HEK293 (cell line): ENCODE results near the gene TOR2A.

Experiments
- GLI2 ChIP-seq: fragments of 450-650 bp; formaldehyde crosslinking; IDR thresholded peaks from 2 replicates; pipeline ENCODE4; 2017; ENCODE audit warnings: missing biosample characterization, missing genetic modification characterization, low read depth, borderline replicate concordance
- GLI4 ChIP-seq: fragments of 450-650 bp; formaldehyde crosslinking; IDR thresholded peaks from 2 replicates; pipeline ENCODE4 v1.5.1; 2016; ENCODE audit warnings: missing biosample characterization, missing genetic modification characterization
- KLF10 ChIP-seq: fragments of 450-650 bp; IDR thresholded peaks from 2 replicates; pipeline ENCODE4 v1.5.1; 2018; ENCODE audit warnings: missing biosample characterization, mild to moderate bottlenecking, missing genetic modification characterization
- SALL2 ChIP-seq: fragments of 450-650 bp; formaldehyde crosslinking; IDR thresholded peaks from 2 replicates; pipeline ENCODE4 v1.5.0; 2017; ENCODE audit warnings: missing biosample characterization, mild to moderate bottlenecking, missing genetic modification characterization, borderline replicate concordance
- SCRT2 ChIP-seq: fragments of 450-650 bp; formaldehyde crosslinking; IDR thresholded peaks from 2 replicates; pipeline ENCODE4 v1.5.1; 2016; ENCODE audit warnings: missing biosample characterization, missing genetic modification characterization
- YY2 ChIP-seq: fragments of 450-650 bp; formaldehyde crosslinking; IDR thresholded peaks from 2 replicates; pipeline ENCODE4 v1.5.1; 2016; ENCODE audit warnings: missing biosample characterization, missing genetic modification characterization
- ZBTB21 ChIP-seq: fragments of 450-650 bp; formaldehyde crosslinking; IDR thresholded peaks from 2 replicates; pipeline ENCODE4 v1.5.1; 2017; ENCODE audit warnings: missing biosample characterization, missing genetic modification characterization
- ZBTB49 ChIP-seq: fragments of 450-650 bp; formaldehyde crosslinking; IDR thresholded peaks from 2 replicates; pipeline ENCODE4 v1.5.1; 2016; ENCODE audit warnings: missing biosample characterization, missing genetic modification characterization, low read depth
- ZEB2 ChIP-seq: fragments of 450-650 bp; formaldehyde crosslinking; IDR thresholded peaks from 2 replicates; pipeline ENCODE4 v1.5.1; 2016; ENCODE audit warnings: missing biosample characterization, missing genetic modification characterization
- ZFP37 ChIP-seq: fragments of 450-650 bp; formaldehyde crosslinking; IDR thresholded peaks from 2 replicates; pipeline ENCODE4 v1.5.1; 2016; ENCODE audit warnings: missing biosample characterization, missing genetic modification characterization
- ZNF112 ChIP-seq: fragments of 450-650 bp; formaldehyde crosslinking; IDR thresholded peaks from 2 replicates; pipeline ENCODE4 v1.5.0; 2017; ENCODE audit warnings: missing biosample characterization, missing genetic modification characterization
- ZNF132 ChIP-seq: fragments of 450-650 bp; formaldehyde crosslinking; IDR thresholded peaks from 2 replicates; pipeline ENCODE4 v1.5.1; 2017; ENCODE audit warnings: missing biosample characterization, missing genetic modification characterization, borderline replicate concordance
- ZNF16 ChIP-seq: fragments of 450-650 bp; formaldehyde crosslinking; IDR thresholded peaks from 2 replicates; pipeline ENCODE4 v1.5.1; 2016; ENCODE audit warnings: low read depth, missing biosample characterization, missing genetic modification characterization
- ZNF169 ChIP-seq: fragments of 450-650 bp; formaldehyde crosslinking; IDR thresholded peaks from 2 replicates; pipeline ENCODE4 v1.5.1; 2016; ENCODE audit warnings: missing biosample characterization, missing genetic modification characterization
- ZNF211 ChIP-seq: fragments of 450-650 bp; formaldehyde crosslinking; IDR thresholded peaks from 2 replicates; pipeline ENCODE4 v1.5.1; 2016; ENCODE audit warnings: low read depth, missing biosample characterization, missing genetic modification characterization
- ZNF248 ChIP-seq: fragments of 450-650 bp; formaldehyde crosslinking; IDR thresholded peaks from 2 replicates; pipeline ENCODE4 v1.5.1; 2017; ENCODE audit warnings: missing biosample characterization, missing genetic modification characterization
- ZNF280D ChIP-seq: fragments of 450-650 bp; formaldehyde crosslinking; IDR thresholded peaks from 2 replicates; pipeline ENCODE4 v1.5.1; 2016; ENCODE audit warnings: missing biosample characterization, missing genetic modification characterization
- ZNF311 ChIP-seq: fragments of 450-650 bp; formaldehyde crosslinking; IDR thresholded peaks from 2 replicates; pipeline ENCODE4 v1.5.1; 2017; ENCODE audit warnings: missing biosample characterization, missing genetic modification characterization, borderline replicate concordance
- ZNF350 ChIP-seq: fragments of 450-650 bp; formaldehyde crosslinking; IDR thresholded peaks from 2 replicates; pipeline ENCODE4 v1.5.0; 2017; ENCODE audit warnings: missing biosample characterization, mild to moderate bottlenecking, missing genetic modification characterization
- ZNF391 ChIP-seq: fragments of 450-650 bp; formaldehyde crosslinking; IDR thresholded peaks from 2 replicates; pipeline ENCODE4 v1.5.1; 2016; ENCODE audit warnings: low read depth, missing biosample characterization, missing genetic modification characterization, borderline replicate concordance
- ZNF404 ChIP-seq: fragments of 450-650 bp; formaldehyde crosslinking; IDR thresholded peaks from 2 replicates; pipeline ENCODE4 v1.5.1; 2017; ENCODE audit warnings: missing biosample characterization, missing genetic modification characterization
- ZNF433 ChIP-seq: fragments of 450-650 bp; formaldehyde crosslinking; IDR thresholded peaks from 2 replicates; pipeline ENCODE4 v1.5.1; 2016; ENCODE audit warnings: missing biosample characterization, missing genetic modification characterization, low read depth
- ZNF555 ChIP-seq: fragments of 450-650 bp; formaldehyde crosslinking; conservative IDR thresholded peaks from 2 replicates; pipeline ENCODE4 v1.5.1; 2017; ENCODE audit warnings: missing biosample characterization, mild to moderate bottlenecking, missing genetic modification characterization, inconsistent platforms
- ZNF580 ChIP-seq: fragments of 450-650 bp; formaldehyde crosslinking; IDR thresholded peaks from 2 replicates; pipeline ENCODE4 v1.5.1; 2016; ENCODE audit warnings: missing biosample characterization, missing genetic modification characterization
- ZNF626 ChIP-seq: fragments of 450-650 bp; sonication (Bioruptor Pico); formaldehyde crosslinking; IDR thresholded peaks from 2 replicates; pipeline ENCODE4 v1.5.1; 2018; ENCODE audit warnings: missing biosample characterization, missing genetic modification characterization, inconsistent platforms
- ZNF654 ChIP-seq: fragments of 450-650 bp; formaldehyde crosslinking; IDR thresholded peaks from 2 replicates; pipeline ENCODE4 v1.5.1; 2016; ENCODE audit warnings: low read depth, missing biosample characterization, missing genetic modification characterization
- ZNF701 ChIP-seq: fragments of 450-650 bp; formaldehyde crosslinking; IDR thresholded peaks from 2 replicates; pipeline ENCODE4 v1.5.1; 2016; ENCODE audit warnings: missing biosample characterization, missing genetic modification characterization
- ZNF704 ChIP-seq: fragments of 450-650 bp; formaldehyde crosslinking; IDR thresholded peaks from 2 replicates; pipeline ENCODE4 v1.5.1; 2016; ENCODE audit warnings: missing biosample characterization, missing genetic modification characterization
- ZNF707 ChIP-seq: fragments of 450-650 bp; formaldehyde crosslinking; IDR thresholded peaks from 2 replicates; pipeline ENCODE4 v1.5.1; 2016; ENCODE audit warnings: missing biosample characterization, missing genetic modification characterization
- ZNF768 ChIP-seq: fragments of 450-650 bp; formaldehyde crosslinking; IDR thresholded peaks from 2 replicates; pipeline ENCODE4 v1.5.1; 2018; ENCODE audit warnings: missing biosample characterization, mild to moderate bottlenecking, missing genetic modification characterization
- ZSCAN4 ChIP-seq: fragments of 450-650 bp; formaldehyde crosslinking; IDR thresholded peaks from 2 replicates; pipeline ENCODE4 v1.5.1; 2017; ENCODE audit warnings: missing biosample characterization, missing genetic modification characterization

TOR2A gene

GRCh38 chr9:127754099-127755060 lies 19.3 kb upstream of the TOR2A start (continued):
- TF ChIP-seq ZNF350 (no peak), ZEB2 (peak; percentile 56; the same call in 1 of the 2 replicates), KLF10 (0 out of 2 replicates have a peak, but pooled peaks have one; percentile 13), ZBTB21 (tag by site-specific recombination) (no peak), ZNF768 (no peak), GLI4 (no peak), ZNF580 (tag by site-specific recombination) (no peak), ZNF311 (no peak), ZNF391 (tag by site-specific recombination) (no peak), ZNF433 (no peak), ZNF132 (tag by site-specific recombination) (no peak), SALL2 (tag by site-specific recombination) (no peak), ZNF626 (tag by site-specific recombination) (no peak), ZNF404 (no peak), SCRT2 (tag by site-specific recombination) (no peak), ZNF248 (no peak), GLI2 (tag by site-specific recombination) (no peak), ZNF707 (tag by site-specific recombination) (no peak), ZBTB49 (tag by site-specific recombination) (no peak), ZNF169 (tag by site-specific recombination) (no peak), ZNF701 (tag by site-specific recombination) (no peak), YY2 (tag by site-specific recombination) (no peak), ZNF211 (no peak), ZNF704 (tag by site-specific recombination) (no peak), ZSCAN4 (tag by site-specific recombination) (no peak), ZNF112 (tag by site-specific recombination) (no peak), ZFP37 (tag by site-specific recombination) (no peak), ZNF555 (no peak), ZNF654 (tag by site-specific recombination) (no peak), ZNF280D (tag by site-specific recombination) (no peak), ZNF16 (tag by site-specific recombination) (no peak)
